HEK293 (cell line): ENCODE results near the gene TCEA3.

Experiments used
- CTCF ChIA-PET: fragments of 350-600 bp; formaldehyde crosslinking; extraction: SDS; loops from one replicate; lab custom pipeline; 2021; ENCODE audit warnings: antibody characterized with exemption; lab: Yijun Ruan, JAX
- POLR2A ChIA-PET: fragments of 300-600 bp; formaldehyde crosslinking; extraction: SDS; loops from one replicate; lab custom pipeline; 2020; ENCODE audit warnings: antibody characterized with exemption, inconsistent platforms; lab: Yijun Ruan, JAX
- H3K27ac ChIP-seq: fragments of 200-500 bp; sonication (Bioruptor generic); 2 replicates; pipeline ENCODE4 v1.5.1; 2014; ENCODE audit warnings: low read depth, low read length, control low read depth, inconsistent platforms; ENCODE audit errors: extremely low read depth
- H3K36me3 ChIP-seq, 2 experiments: fragments of 200-500 bp in 1 of 2; sonication (Bioruptor generic) in 1 of 2; 1 replicate in 1 of 2; 2 replicates in 1 of 2; pipeline ENCODE4 v1.5.1; 2014 to 2017; ENCODE audit warnings: inconsistent platforms in 2 of 2, low read length in 2 of 2; ENCODE audit not compliant: control insufficient read depth in 2 of 2, insufficient read depth in 1 of 2
- H3K4me1 ChIP-seq: fragments of 200-500 bp; sonication (Bioruptor generic); 2 replicates; pipeline ENCODE4 v1.5.1; 2014; ENCODE audit warnings: mild to moderate bottlenecking, low read length, inconsistent platforms; ENCODE audit not compliant: control insufficient read depth, insufficient read depth
- H3K4me3 ChIP-seq: 2 replicates; pipeline ENCODE4 v1.5.1; 2011; ENCODE audit warnings: low read depth, mild to moderate bottlenecking, control low read depth, low read length, moderate library complexity
- H3K9me3 ChIP-seq: fragments of 200-500 bp; sonication (Bioruptor generic); 2 replicates; pipeline ENCODE4 v1.5.1; 2014; ENCODE audit warnings: low read depth, low read length, inconsistent platforms; ENCODE audit not compliant: control insufficient read depth, insufficient read depth
- BCL11B ChIP-seq: fragments of 450-650 bp; formaldehyde crosslinking; IDR thresholded peaks from 2 replicates; pipeline ENCODE4 v1.5.1; 2016; ENCODE audit warnings: low read depth, missing biosample characterization, missing genetic modification characterization
- GLI2 ChIP-seq: fragments of 450-650 bp; formaldehyde crosslinking; IDR thresholded peaks from 2 replicates; pipeline ENCODE4; 2017; ENCODE audit warnings: missing biosample characterization, missing genetic modification characterization, low read depth, borderline replicate concordance
- GLIS2 ChIP-seq: fragments of 450-650 bp; formaldehyde crosslinking; IDR thresholded peaks from 2 replicates; pipeline ENCODE4 v1.5.1; 2016; ENCODE audit warnings: missing biosample characterization, missing genetic modification characterization
- KLF1 ChIP-seq: fragments of 450-650 bp; formaldehyde crosslinking; IDR thresholded peaks from 2 replicates; pipeline ENCODE4 v1.5.1; 2016; ENCODE audit warnings: missing biosample characterization, missing genetic modification characterization
- KLF16 ChIP-seq: fragments of 450-650 bp; formaldehyde crosslinking; IDR thresholded peaks from 2 replicates; pipeline ENCODE4 v1.5.1; 2017; ENCODE audit warnings: missing biosample characterization, missing genetic modification characterization
- KLF9 ChIP-seq: fragments of 450-650 bp; formaldehyde crosslinking; IDR thresholded peaks from 2 replicates; pipeline ENCODE4 v1.5.1; 2016; ENCODE audit warnings: missing biosample characterization, missing genetic modification characterization, low read depth
- MYNN ChIP-seq: fragments of 450-650 bp; formaldehyde crosslinking; IDR thresholded peaks from 2 replicates; pipeline ENCODE4 v1.5.1; 2016; ENCODE audit warnings: missing biosample characterization, missing genetic modification characterization, borderline replicate concordance
- SP2 ChIP-seq: fragments of 450-650 bp; formaldehyde crosslinking; IDR thresholded peaks from 2 replicates; pipeline ENCODE4 v1.5.1; 2016; ENCODE audit warnings: missing biosample characterization, missing genetic modification characterization
- TSHZ1 ChIP-seq: fragments of 450-650 bp; formaldehyde crosslinking; IDR thresholded peaks from 2 replicates; pipeline ENCODE4 v1.5.1; 2016; ENCODE audit warnings: missing biosample characterization, missing genetic modification characterization, borderline replicate concordance
- ZBTB1 ChIP-seq: fragments of 450-650 bp; formaldehyde crosslinking; IDR thresholded peaks from 2 replicates; pipeline ENCODE4 v1.5.1; 2016; ENCODE audit warnings: missing biosample characterization, missing genetic modification characterization
- ZBTB26 ChIP-seq: fragments of 450-650 bp; formaldehyde crosslinking; optimal IDR thresholded peaks from 2 replicates; pipeline ENCODE3; 2016; ENCODE audit warnings: missing biosample characterization, mild to moderate bottlenecking, missing genetic modification characterization
- ZBTB48 ChIP-seq: fragments of 450-650 bp; formaldehyde crosslinking; IDR thresholded peaks from 2 replicates; pipeline ENCODE4 v1.5.1; 2016; ENCODE audit warnings: missing biosample characterization, missing genetic modification characterization
- ZEB2 ChIP-seq: fragments of 450-650 bp; formaldehyde crosslinking; IDR thresholded peaks from 2 replicates; pipeline ENCODE4 v1.5.1; 2016; ENCODE audit warnings: missing biosample characterization, missing genetic modification characterization
- ZFHX2 ChIP-seq: fragments of 450-650 bp; formaldehyde crosslinking; conservative IDR thresholded peaks from 2 replicates; pipeline ENCODE4 v1.5.1; 2016; ENCODE audit warnings: missing biosample characterization, missing genetic modification characterization
- ZFP69B ChIP-seq: fragments of 450-650 bp; formaldehyde crosslinking; IDR thresholded peaks from 2 replicates; pipeline ENCODE4 v1.5.1; 2016; ENCODE audit warnings: missing biosample characterization, missing genetic modification characterization
- ZIC2 ChIP-seq: fragments of 450-650 bp; formaldehyde crosslinking; IDR thresholded peaks from 2 replicates; pipeline ENCODE4 v1.5.1; 2016; ENCODE audit warnings: missing biosample characterization, missing genetic modification characterization
- ZNF138 ChIP-seq: fragments of 450-650 bp; formaldehyde crosslinking; IDR thresholded peaks from 2 replicates; pipeline ENCODE4 v1.5.1; 2016; ENCODE audit warnings: missing biosample characterization, missing genetic modification characterization, borderline replicate concordance
- ZNF155 ChIP-seq: fragments of 450-650 bp; formaldehyde crosslinking; IDR thresholded peaks from 2 replicates; pipeline ENCODE4 v1.5.1; 2016; ENCODE audit warnings: missing biosample characterization, missing genetic modification characterization
- ZNF184 ChIP-seq: fragments of 450-650 bp; IDR thresholded peaks from 2 replicates; pipeline ENCODE4 v1.5.1; 2018; ENCODE audit warnings: missing biosample characterization, mild to moderate bottlenecking, missing genetic modification characterization
- ZNF2 ChIP-seq: fragments of 450-650 bp; formaldehyde crosslinking; IDR thresholded peaks from 2 replicates; pipeline ENCODE4 v1.5.1; 2016; ENCODE audit warnings: missing biosample characterization, missing genetic modification characterization
- ZNF335 ChIP-seq: fragments of 450-650 bp; formaldehyde crosslinking; conservative IDR thresholded peaks from 2 replicates; pipeline ENCODE4 v1.5.1; 2016; ENCODE audit warnings: missing biosample characterization, missing genetic modification characterization
- ZNF394 ChIP-seq: fragments of 450-650 bp; formaldehyde crosslinking; IDR thresholded peaks from 2 replicates; pipeline ENCODE4 v1.5.1; 2016; ENCODE audit warnings: missing biosample characterization, missing genetic modification characterization, mild to moderate bottlenecking, moderate library complexity, borderline replicate concordance
- ZNF426 ChIP-seq: fragments of 450-650 bp; formaldehyde crosslinking; IDR thresholded peaks from 2 replicates; pipeline ENCODE4 v1.5.1; 2017; ENCODE audit warnings: missing biosample characterization, missing genetic modification characterization, mild to moderate bottlenecking, inconsistent platforms, moderate library complexity
- ZNF585B ChIP-seq: fragments of 450-650 bp; formaldehyde crosslinking; IDR thresholded peaks from 2 replicates; pipeline ENCODE4 v1.5.1; 2016; ENCODE audit warnings: missing biosample characterization, missing genetic modification characterization
- ZNF639 ChIP-seq: fragments of 450-650 bp; formaldehyde crosslinking; IDR thresholded peaks from 2 replicates; pipeline ENCODE4 v1.5.1; 2016; ENCODE audit warnings: missing biosample characterization, missing genetic modification characterization
- ZNF645 ChIP-seq: fragments of 450-650 bp; formaldehyde crosslinking; IDR thresholded peaks from 2 replicates; pipeline ENCODE4; 2016; ENCODE audit warnings: missing biosample characterization, missing genetic modification characterization
- ZNF660 ChIP-seq: fragments of 450-650 bp; IDR thresholded peaks from 2 replicates; pipeline ENCODE4 v1.5.1; 2018; ENCODE audit warnings: missing biosample characterization, mild to moderate bottlenecking, missing genetic modification characterization
- ZNF677 ChIP-seq: fragments of 450-650 bp; IDR thresholded peaks from 2 replicates; pipeline ENCODE4 v1.5.0; 2018; ENCODE audit warnings: missing biosample characterization, mild to moderate bottlenecking, missing genetic modification characterization, moderate library complexity
- ZNF776 ChIP-seq: fragments of 450-650 bp; formaldehyde crosslinking; IDR thresholded peaks from 2 replicates; pipeline ENCODE4 v1.5.0; 2017; ENCODE audit warnings: missing biosample characterization, missing genetic modification characterization, borderline replicate concordance
- ZSCAN30 ChIP-seq: fragments of 450-650 bp; IDR thresholded peaks from 2 replicates; pipeline ENCODE4 v1.5.1; 2018; ENCODE audit warnings: missing biosample characterization, mild to moderate bottlenecking, missing genetic modification characterization, moderate library complexity

TCEA3 gene

GRCh38 chr1:23368562-23369334, 55.8 kb downstream of the TCEA3 start:
- POLR2A ChIA-PET, result interaction anchor here (0.6 to 5.4 kb wide), 17 partner anchors 8 to 283 kb away, joined by 3 to 121 read pairs (median 5); partner anchors contain the start of genes ASAP3, E2F2 and HNRNPR
- peak overlapping the region; percentile 93 for H3K27ac ChIP-seq
- peaks cover 0 to 36% of the 10 kb centered on the region in 2 experiments; a peak in 1 of 3 replicates for H3K36me3 ChIP-seq
- peaks cover 17% of the 10 kb centered on the region for H3K4me1 ChIP-seq
- H3K4me3 ChIP-seq, result peak overlapping the region; percentile 95
- CTCF ChIA-PET, result interaction anchor here (0.5 to 3.4 kb wide), 5 partner anchors 24 to 254 kb away, joined by 3 to 16 read pairs (median 5); partner anchors contain the start of gene HNRNPR
- H3K9me3 ChIP-seq, result no peaks in the 10 kb centered on the region
- TF ChIP-seq ZNF426 (tag by site-specific recombination) (no peak), ZNF776 (tag by site-specific recombination) (no peak), ZIC2 (peak; percentile 96), ZNF138 (tag by site-specific recombination) (no peak), GLI2 (no peak), ZNF660 (tag by site-specific recombination) (0 out of 2 replicates have a peak, but pooled peaks have one; percentile 68), MYNN (tag by site-specific recombination) (no peak), ZNF585B (tag by site-specific recombination) (no peak), ZNF677 (tag by site-specific recombination) (no peak), ZNF184 (no peak), TSHZ1 (tag by site-specific recombination) (0 out of 2 replicates have a peak, but pooled peaks have one; percentile 22), ZEB2 (tag by site-specific recombination) (peak; percentile 92), ZBTB26 (peak; percentile 92), ZNF155 (tag by site-specific recombination) (no peak), SP2 (tag by site-specific recombination) (peak; percentile 75), GLIS2 (tag by site-specific recombination) (peak; percentile 95), ZFP69B (tag by site-specific recombination) (peak; percentile 35; the same call in 1 of the 2 replicates), ZNF394 (0 out of 2 replicates have a peak, but pooled peaks have one; percentile 31), ZSCAN30 (tag by site-specific recombination) (peak; percentile 92), BCL11B (tag by site-specific recombination) (no peak), ZBTB1 (tag by site-specific recombination) (peak; percentile 90; the same call in 1 of the 2 replicates), ZFHX2 (tag by site-specific recombination) (peak; percentile 92), ZNF639 (tag by site-specific recombination) (0 out of 2 replicates have a peak, but pooled peaks have one; percentile 56), KLF9 (peak; percentile 90), ZNF2 (tag by site-specific recombination) (peak; percentile 40; the same call in 1 of the 2 replicates), ZNF335 (tag by site-specific recombination) (peak; percentile 99), ZBTB48 (peak; percentile 76; the same call in 1 of the 2 replicates), ZNF645 (no peak), KLF1 (tag by site-specific recombination) (peak; percentile 60), KLF16 (peak; percentile 85)
